ENCODE results near the gene NDUFV1.

NDUFV1 gene

GRCh38 chr11:67641338-67642172, 34.8 kb downstream of the NDUFV1 start:
- no peak for DNase-seq

GRCh38 chr11:67642173-67643120, 35.7 kb downstream of the NDUFV1 start:
- no peak for DNase-seq

DNA sequence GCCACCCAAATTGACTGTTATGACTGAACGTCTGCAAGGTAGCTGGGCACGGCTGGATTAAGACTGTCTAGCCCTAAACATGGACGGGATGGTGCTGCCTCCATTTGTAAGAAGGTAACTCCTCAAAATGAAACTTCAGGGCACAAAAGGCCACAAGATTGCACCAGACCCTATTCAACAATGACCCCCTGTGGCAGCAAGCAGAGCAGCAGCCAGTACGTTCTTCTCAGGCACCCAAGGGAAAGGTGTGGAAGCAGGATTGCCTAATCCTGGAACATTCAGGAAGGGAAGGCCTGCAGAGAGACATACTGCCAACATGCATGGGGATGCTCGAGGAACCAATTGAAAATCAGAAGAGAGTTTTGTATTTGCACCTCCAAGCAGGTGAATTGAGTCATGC, 37.3 kb downstream of the NDUFV1 start:
- no peak for DNase-seq

- no peak for DNase-seq
Observed at GRCh38 chr11:67644472-67645418, 38.0 kb downstream of the NDUFV1 start.

DNA sequence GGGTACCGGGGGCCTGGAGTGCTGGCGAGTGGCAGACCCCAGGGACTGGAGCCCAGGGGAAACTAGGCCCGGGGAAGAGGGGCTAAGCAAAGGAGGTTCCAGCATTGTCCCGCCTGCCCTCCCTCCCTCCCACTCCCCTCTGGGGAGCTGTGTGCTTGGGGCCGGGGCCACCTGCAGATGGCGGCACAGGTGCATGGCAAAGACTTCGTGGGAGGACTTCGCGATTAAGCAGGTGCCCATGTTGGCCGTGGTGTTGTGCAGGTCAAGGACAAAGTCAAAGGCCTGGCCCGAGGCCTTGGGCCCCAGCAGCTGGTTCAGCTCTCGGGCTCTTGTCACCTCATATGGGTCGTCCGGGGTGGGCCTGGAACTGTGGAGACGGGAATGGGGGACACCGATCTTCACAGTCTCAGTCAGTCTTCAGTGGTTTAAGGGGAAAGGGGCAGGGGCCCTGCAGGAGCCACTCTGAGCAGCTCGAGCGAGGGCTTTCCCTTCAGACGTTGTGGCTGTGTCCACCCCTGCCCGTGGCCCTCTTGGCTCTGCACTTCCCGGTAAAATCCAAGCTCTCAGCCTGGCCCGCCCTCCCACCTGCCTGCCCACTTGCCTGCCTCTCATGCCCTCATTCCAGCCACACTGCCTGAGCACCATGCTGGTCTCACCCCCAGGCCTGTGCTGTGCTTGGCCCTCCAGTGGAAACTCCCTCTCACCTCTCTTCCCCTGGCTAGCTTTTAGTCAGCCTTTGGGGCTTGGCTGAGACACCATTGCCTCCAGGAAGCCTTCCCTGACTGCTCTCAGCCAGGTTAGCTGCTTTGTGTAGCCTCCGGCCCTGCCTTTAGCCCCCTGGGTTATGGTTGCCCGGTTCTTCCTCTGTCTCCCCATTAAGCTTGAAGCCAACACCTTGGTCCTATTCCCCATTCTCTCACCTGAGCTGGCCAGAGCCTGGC, 39.1 kb downstream of the NDUFV1 start:
- no peak for DNase-seq

GRCh38 chr11:67646535-67647336, 40.0 kb downstream of the NDUFV1 start:
- DNase-seq = peak; percentile 33

DNA sequence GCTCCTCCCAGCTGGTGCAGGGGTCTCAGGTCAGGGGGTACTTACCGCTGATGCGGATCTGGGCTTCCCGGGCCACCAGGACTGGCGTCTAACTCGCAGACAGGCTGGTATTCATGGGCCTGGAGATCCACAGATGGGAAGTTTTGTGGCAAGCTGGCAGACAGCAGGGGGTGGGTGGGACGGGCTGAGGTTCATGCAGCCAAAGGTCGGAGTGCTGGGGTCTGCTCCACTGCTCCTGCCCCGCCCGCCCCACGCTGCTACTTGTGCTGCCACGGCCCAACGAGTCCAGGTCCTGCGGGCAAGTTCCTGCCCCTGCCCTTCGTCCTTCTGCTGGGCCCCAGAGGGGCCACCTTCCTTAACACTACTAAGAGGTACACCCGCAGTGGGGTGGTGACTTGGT, 40.7 kb downstream of the NDUFV1 start:
- no peak for DNase-seq

GRCh38 chr11:67648140-67648795, 41.5 kb downstream of the NDUFV1 start:
- DNase-seq = no peak

DNA sequence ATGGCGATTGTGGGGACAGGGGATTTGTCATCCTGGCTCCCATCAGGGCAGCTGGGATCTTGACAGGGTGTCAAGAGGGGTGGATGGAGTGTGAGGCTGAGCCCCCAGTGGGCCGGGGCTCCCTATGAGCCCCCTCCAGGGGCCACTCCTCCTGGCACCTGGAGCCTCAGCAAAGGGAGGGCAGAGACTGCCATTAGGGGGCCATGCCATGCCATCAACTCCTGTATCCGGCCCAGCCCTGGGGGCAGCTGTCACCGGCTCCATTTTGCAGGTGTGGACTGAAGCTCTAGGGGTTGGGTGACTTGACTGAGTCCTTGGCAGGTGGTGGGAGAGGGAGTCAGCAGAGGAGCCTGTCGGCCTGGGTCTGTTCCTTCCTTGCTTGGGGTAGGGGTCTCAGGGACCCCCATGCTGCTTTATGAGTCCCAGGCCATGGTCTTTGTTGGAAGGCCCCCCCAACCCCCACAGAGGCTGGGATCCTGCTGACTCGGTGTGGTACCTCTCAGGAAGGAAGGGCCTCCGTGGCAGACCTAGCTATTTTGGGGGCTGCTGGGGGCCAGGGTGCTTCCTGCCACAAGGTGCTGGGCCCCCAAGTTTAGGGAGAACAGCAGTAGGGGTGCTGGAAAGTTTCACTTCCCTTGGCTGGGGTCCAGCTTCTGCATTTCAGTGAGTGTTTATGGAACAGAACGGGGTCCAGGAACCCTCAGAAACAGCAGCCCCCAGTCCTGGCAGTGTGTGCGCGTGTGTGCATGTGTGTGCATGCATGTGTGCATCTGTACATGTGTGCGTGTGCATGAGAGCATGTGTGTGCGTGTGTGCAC, 42.3 kb downstream of the NDUFV1 start:
- no peak for DNase-seq

DNA sequence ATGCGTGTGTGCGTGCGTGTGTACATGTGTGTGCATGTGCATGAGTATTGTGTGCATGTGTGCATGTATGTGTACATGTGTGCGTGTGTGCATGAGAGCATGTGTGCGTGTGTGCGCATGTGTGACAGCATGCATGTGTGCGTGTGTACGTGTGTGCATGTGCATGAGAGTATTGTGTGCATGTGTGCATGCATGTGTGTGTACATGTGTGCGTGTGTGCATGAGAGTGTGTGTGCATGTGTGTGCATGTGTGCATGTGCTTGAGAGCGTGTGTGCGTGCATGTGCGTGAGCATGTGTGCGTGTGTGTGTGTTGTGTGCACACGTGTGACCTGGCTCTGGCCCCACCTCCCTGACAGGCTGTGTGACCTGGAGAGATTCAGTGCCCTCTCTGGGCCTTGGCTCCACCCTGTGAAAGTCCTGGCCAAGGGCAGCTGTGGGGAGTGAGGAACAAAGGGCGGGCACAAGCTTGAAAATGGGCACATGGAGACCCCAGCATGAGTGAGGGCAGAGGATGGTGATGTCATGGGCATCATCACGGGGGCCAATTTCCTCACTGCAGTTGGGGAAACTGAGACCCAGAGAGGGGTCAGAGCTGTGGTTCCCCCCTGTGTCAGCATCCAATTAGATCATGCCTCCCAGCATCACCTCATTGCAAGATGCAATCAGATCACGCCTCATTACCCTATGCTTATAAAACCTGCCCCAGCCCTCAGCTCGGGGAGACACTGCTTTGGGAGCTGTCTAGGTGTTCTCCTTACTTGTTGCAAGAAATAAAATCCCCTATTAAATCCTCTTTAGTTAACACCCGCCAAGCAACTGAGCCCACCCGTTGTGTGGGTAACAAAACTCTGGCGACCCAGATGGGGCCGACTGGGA, 43.1 kb downstream of the NDUFV1 start:
- no peak for DNase-seq

- no peak for DNase-seq
Observed at GRCh38 chr11:67651976-67652781, 45.4 kb downstream of the NDUFV1 start.

- DNase-seq = no peak
Observed at GRCh38 chr11:67652965-67653845, 46.5 kb downstream of the NDUFV1 start.

- no peak for DNase-seq
Observed at GRCh38 chr11:67654225-67654624, 47.5 kb downstream of the NDUFV1 start.

- no peak for DNase-seq
Observed at GRCh38 chr11:67656278-67656922, 49.7 kb downstream of the NDUFV1 start.

GRCh38 chr11:67657300-67657699, 50.6 kb downstream of the NDUFV1 start:
- DNase-seq = no peak

All from activated gamma-delta T cell (primary cell).